Esophagus squamous epithelium (tissue), 5 donors: Measurements from ENCODE around the gene MYO9A. TPM values are rescaled to one million over a fixed set of nuclear protein-coding genes. Genes with fewer than 3 reads are reported as not detected.

Experiments
- DNase-seq: peaks from one replicate; lab custom pipeline; 2025; lab: John Stamatoyannopoulos, UW
- H3K27ac ChIP-seq, 4 donors: fragments of 200-600 bp; sonication (generic); one replicate each; pipeline ENCODE4 v1.5.1; 2016 to 2019; ENCODE audit warnings: mild to moderate bottlenecking in 1 of 4
- H3K27me3 ChIP-seq, 4 donors: fragments of 200-600 bp; sonication (generic); 1 replicate in 3 of 4; 2 replicates in 1 of 4; pipeline versions ENCODE4 v1.5.1 to v1.6.0; 2017 to 2021; ENCODE audit warnings: antibody characterized with exemption in 1 of 4
- H3K36me3 ChIP-seq, 3 donors: fragments of 200-600 bp; sonication (generic); one replicate each; pipeline ENCODE4 v1.5.1; 2016 to 2019
- H3K4me1 ChIP-seq, 3 donors: fragments of 200-600 bp; sonication (generic); one replicate each; pipeline ENCODE4 v1.5.1; 2017 to 2019
- H3K4me3 ChIP-seq, 4 donors: fragments of 200-600 bp; sonication (generic); 1 replicate in 3 of 4; 2 replicates in 1 of 4; pipeline ENCODE4 v1.5.1; 2016 to 2019; ENCODE audit warnings: mild to moderate bottlenecking in 2 of 4, moderate library complexity in 1 of 4
- H3K9me3 ChIP-seq, 3 donors: fragments of 200-600 bp; sonication (generic); one replicate each; pipeline ENCODE4 v1.5.1; 2016 to 2019
- CTCF ChIP-seq, 6 experiments: fragments of 450-650 bp in 4 of 6; fragments of 200-600 bp in 2 of 6; sonication (generic) in 2 of 6; IDR thresholded peaks; one replicate each; pipeline ENCODE4 v1.5.1; 2016 to 2019; ENCODE audit warnings: antibody characterized with exemption in 6 of 6, mild to moderate bottlenecking in 4 of 6, moderate library complexity in 4 of 6
- POLR2A ChIP-seq, 4 donors: fragments of 450-650 bp; IDR thresholded peaks; one replicate each; pipeline ENCODE4 v1.6.1; 2017; ENCODE audit warnings: antibody characterized with exemption in 4 of 4, mild to moderate bottlenecking in 4 of 4, moderate library complexity in 3 of 4
- WGBS, 2 donors: methylation state at CpG; one replicate each; pipeline ENCODE4 v1.1.5; 2018; 5-methylcytosine and 5-hydroxymethylcytosine counted together
- intact Hi-C: fragments of 100-400 bp; cut with DNase I; formaldehyde crosslinking; loops from one replicate; pipeline ENCODE4 v1.15.0; 2022
- total RNA-seq, 4 donors: library from RNA; depleted of rRNA; stranded (reverse); fragments of >200 nt; gene quantifications; one replicate each; pipeline ENCODE4 v1.1.0, GENCODE V29; 2016
- donor health status: DM: yes; HTN: yes; CAD: no.

Gene MYO9A
- total RNA-seq, 4 donors from 2014 or later = 18.2 to 62.0 (median 35.0) TPM

- peaks cover 6 to 98% (median 18%) of the 10 kb centered on the region in 3 donors for H3K36me3 ChIP-seq
- no peak for DNase-seq
- intact Hi-C loops = no loop called here
These were observed 292.8 kb downstream of the MYO9A start for GRCh38 chr15:71825021-71825730.

DNA sequence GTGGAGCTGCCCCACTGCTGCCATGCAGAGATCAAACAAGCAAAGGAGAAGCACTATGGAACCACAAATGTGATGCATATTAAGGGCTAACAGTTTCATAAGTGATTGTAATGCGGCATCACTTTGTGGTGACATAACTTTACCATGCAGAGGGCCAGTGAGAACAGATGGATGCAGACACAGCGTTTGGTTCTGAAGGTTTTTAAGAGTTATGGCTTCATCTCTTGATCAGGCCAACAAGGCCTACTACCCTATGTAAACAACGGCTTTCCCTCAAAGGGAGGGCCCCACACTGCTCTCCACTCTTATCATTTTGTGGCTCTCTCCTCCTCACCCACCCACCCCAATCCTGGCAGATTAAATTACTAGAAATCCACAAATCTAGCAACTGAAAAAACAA lies 294.1 kb downstream of the MYO9A start:
- Histone ChIP-seq H3K36me3 (peaks cover 0 to 86% (median 14%) of the 10 kb centered on the region in 3 donors), H3K4me3 (no peak overlapping the region), H3K4me1 (no peaks in the 10 kb centered on the region), H3K9me3 (peaks cover 0 to 31% (median 12%) of the 10 kb centered on the region in 3 donors), H3K27ac (no peak overlapping the region), H3K27me3 (no peaks in the 10 kb centered on the region)
- WGBS, 2 donors = 77 to 92% methylated on average over 3 of the region's 3 CpGs
- no peak for DNase-seq
- intact Hi-C loops = no loop called here
- TF ChIP-seq POLR2A (IDR thresholded peaks at IDR 0.05) = no peak
- no peak for TF ChIP-seq CTCF (IDR thresholded peaks at IDR 0.05)

More at GRCh38 chr15:71825021-71825730, 292.8 kb downstream of the MYO9A start:
- H3K27me3 ChIP-seq = no peaks in the 10 kb centered on the region
- TF ChIP-seq CTCF (IDR thresholded peaks at IDR 0.05) (no peak), POLR2A (IDR thresholded peaks at IDR 0.05) (no peak)
- WGBS, 2 donors = 92 to 95% methylated on average over 4 of the region's 4 CpGs
- no peaks in the 10 kb centered on the region for H3K4me1 ChIP-seq
- no peak overlapping the region for H3K27ac ChIP-seq
- H3K4me3 ChIP-seq = no peak overlapping the region
- peaks cover 0 to 30% (median 12%) of the 10 kb centered on the region in 3 donors for H3K9me3 ChIP-seq

- no peak overlapping the region for H3K27ac ChIP-seq
- H3K36me3 ChIP-seq = peaks cover 0 to 78% (median 14%) of the 10 kb centered on the region in 3 donors
- H3K27me3 ChIP-seq = no peaks in the 10 kb centered on the region
- TF ChIP-seq CTCF (IDR thresholded peaks at IDR 0.05) (no peak), POLR2A (IDR thresholded peaks at IDR 0.05) (no peak)
- WGBS, 2 donors = 84 to 88% methylated on average over 3 of the region's 3 CpGs
- H3K4me1 ChIP-seq = no peaks in the 10 kb centered on the region
- H3K9me3 ChIP-seq = peaks cover 0 to 31% (median 12%) of the 10 kb centered on the region in 3 donors
- no peak overlapping the region for H3K4me3 ChIP-seq
- no peak for DNase-seq
- intact Hi-C loops = no loop called here
These were observed 294.9 kb downstream of the MYO9A start for GRCh38 chr15:71822890-71823630.

DNA sequence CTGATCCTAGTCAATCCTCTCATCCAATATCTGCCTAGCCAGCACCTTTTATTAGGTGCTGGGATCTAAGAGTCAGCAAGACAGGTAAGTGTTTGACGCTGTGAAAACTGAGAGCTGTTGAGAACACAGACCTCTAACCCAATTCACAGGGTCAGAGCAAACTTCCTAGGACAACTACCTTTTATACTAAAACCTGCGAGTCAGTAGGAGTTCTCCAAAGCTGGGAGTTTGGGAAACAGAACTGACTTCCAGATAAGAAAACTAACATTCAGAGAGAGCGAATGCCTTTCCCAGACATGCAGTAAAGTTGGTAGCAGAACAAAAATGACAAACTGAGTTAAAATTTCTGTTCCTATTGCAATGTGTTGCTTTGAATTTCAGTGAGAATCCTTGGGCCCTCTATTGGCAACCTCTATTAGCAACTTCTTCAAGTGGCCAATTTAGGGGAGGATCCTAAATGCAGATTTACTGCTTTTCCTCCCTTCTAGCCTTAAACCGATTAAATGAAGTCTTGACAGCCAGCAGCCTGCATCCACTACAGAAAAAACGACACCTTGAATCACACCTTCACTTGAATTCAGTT lies 296.3 kb downstream of the MYO9A start:
- WGBS, 2 donors = 87 to 90% methylated on average over 4 to 5 of the region's 5 CpGs
- peaks cover 0 to 64% (median 10%) of the 10 kb centered on the region in 3 donors for H3K36me3 ChIP-seq
- intact Hi-C loops = no loop called here
- peaks cover 0 to 31% (median 12%) of the 10 kb centered on the region in 3 donors for H3K9me3 ChIP-seq
- H3K27me3 ChIP-seq = no peaks in the 10 kb centered on the region
- no peak for TF ChIP-seq POLR2A (IDR thresholded peaks at IDR 0.05)
- H3K27ac ChIP-seq = no peak overlapping the region
- no peak for DNase-seq
- no peak overlapping the region for H3K4me3 ChIP-seq
- no peaks in the 10 kb centered on the region for H3K4me1 ChIP-seq

- WGBS, 2 donors = 83% methylated on average over 1 of the region's 1 CpG; no CpG with 5 or more reads in 1 of the 2 donors
These were observed 297.8 kb downstream of the MYO9A start for GRCh38 chr15:71820127-71820526.

More at GRCh38 chr15:71820127-71820526, 297.8 kb downstream of the MYO9A start:
- no peak for TF ChIP-seq POLR2A (IDR thresholded peaks at IDR 0.05)
- TF ChIP-seq CTCF (IDR thresholded peaks at IDR 0.05) = no peak
- Histone ChIP-seq H3K4me1 (no peaks in the 10 kb centered on the region), H3K36me3 (peaks cover 0 to 49% (median 3%) of the 10 kb centered on the region in 3 donors), H3K4me3 (no peak overlapping the region), H3K27me3 (no peaks in the 10 kb centered on the region), H3K27ac (no peak overlapping the region), H3K9me3 (peaks cover 0 to 31% (median 12%) of the 10 kb centered on the region in 3 donors)
- intact Hi-C loops = no loop called here
- no peak for DNase-seq
